ENCODE measurements around the gene HSFX3. TPM values are rescaled to one million over a fixed set of nuclear protein-coding genes. Genes with fewer than 3 reads are reported as not detected.
"Not testable (repeated sequence)": the region's sequence is repeated elsewhere in the genome, so short reads cannot be mapped to it uniquely, and the experiment has no call there.

The HSFX3 gene
- total RNA-seq, 1 donor from 2014 or later = not detected

DNA sequence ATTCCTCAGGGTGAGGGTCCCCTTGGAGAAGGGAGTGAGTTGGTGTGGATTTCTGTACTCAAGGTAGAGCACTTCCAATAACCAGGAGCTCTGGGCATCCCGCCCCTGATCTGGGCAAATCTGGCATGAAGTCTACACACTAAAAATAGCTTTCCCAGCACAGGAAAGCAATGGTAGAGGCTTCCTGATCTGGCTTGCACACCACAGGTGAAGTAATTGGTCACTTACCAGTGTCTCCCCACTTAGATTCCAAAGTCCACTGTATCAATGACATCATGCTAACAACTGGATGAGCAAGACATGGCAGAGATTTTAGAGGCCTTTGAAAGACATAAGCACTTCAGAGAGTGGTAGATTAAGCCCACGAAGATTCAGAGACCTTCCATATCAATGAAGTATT, 26.8 kb downstream of the HSFX3 start:
- peaks cover 6% of the 10 kb centered on the region for H3K9me3 Mint-ChIP-seq
- no peaks in the 10 kb centered on the region for H3K4me1 ChIP-seq
- H3K4me3 Mint-ChIP-seq = no peak overlapping the region
- no peak overlapping the region for H3K9ac ChIP-seq
- no peaks in the 10 kb centered on the region for H3K27me3 ChIP-seq
- no peaks in the 10 kb centered on the region for H4K20me1 ChIP-seq (ENCODE audit: low read depth)
- no peak for TF ChIP-seq EZH2phosphoT487 (IDR thresholded peaks at IDR 0.05)
- TF ChIP-seq EZH2 (IDR thresholded peaks at IDR 0.05) = no peak
- TF ChIP-seq, protein P1, sequence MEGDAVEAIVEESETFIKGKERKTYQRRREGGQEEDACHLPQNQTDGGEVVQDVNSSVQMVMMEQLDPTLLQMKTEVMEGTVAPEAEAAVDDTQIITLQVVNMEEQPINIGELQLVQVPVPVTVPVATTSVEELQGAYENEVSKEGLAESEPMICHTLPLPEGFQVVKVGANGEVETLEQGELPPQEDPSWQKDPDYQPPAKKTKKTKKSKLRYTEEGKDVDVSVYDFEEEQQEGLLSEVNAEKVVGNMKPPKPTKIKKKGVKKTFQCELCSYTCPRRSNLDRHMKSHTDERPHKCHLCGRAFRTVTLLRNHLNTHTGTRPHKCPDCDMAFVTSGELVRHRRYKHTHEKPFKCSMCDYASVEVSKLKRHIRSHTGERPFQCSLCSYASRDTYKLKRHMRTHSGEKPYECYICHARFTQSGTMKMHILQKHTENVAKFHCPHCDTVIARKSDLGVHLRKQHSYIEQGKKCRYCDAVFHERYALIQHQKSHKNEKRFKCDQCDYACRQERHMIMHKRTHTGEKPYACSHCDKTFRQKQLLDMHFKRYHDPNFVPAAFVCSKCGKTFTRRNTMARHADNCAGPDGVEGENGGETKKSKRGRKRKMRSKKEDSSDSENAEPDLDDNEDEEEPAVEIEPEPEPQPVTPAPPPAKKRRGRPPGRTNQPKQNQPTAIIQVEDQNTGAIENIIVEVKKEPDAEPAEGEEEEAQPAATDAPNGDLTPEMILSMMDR (IDR thresholded peaks at IDR 0.05) = no peak
- H3K27ac ChIP-seq = no peak overlapping the region
- no peak overlapping the region for H2AFZ ChIP-seq (replicated peaks)
- no peaks in the 10 kb centered on the region for H3K9me3 ChIP-seq (ENCODE audit: low read depth)
- no peaks in the 10 kb centered on the region for H3K36me3 Mint-ChIP-seq
- H3K27ac Mint-ChIP-seq = no peak overlapping the region
- H3K79me2 ChIP-seq (ENCODE audit: low read depth) = no peaks in the 10 kb centered on the region
- no peak overlapping the region for H3K4me3 ChIP-seq
- H3F3A ChIP-seq (ENCODE audit: low read depth) = peaks cover 6% of the 10 kb centered on the region
- peaks cover 5% of the 10 kb centered on the region for H3K27me3 Mint-ChIP-seq (ENCODE audit: insufficient read depth, low read depth)
- no peak overlapping the region for H3K4me2 ChIP-seq
- H3K4me1 Mint-ChIP-seq = peaks cover 8% of the 10 kb centered on the region
- H3K36me3 ChIP-seq = no peaks in the 10 kb centered on the region
- DNase-seq (ENCODE audit: low spot score) = no peak

DNA sequence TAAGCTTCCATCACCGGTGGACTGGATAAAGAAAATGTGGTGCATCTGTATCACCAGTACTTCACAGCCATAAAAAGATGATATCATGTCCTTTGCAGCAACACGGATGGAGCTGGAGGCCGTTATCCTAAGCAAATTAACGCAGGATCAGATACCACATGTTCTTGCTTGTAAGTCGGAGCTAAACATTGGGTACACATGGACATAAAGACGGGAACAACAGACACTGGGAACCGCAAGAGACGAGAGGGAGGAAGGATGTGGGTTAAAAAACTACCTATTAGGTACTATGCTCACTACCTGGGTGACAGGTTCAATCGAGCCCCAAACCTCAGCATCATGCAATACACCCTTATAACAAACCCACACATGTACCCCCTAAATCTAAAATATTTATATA, 28.3 kb downstream of the HSFX3 start:
- Histone ChIP-seq H3K79me2 (ENCODE audit: low read depth) (no peaks in the 10 kb centered on the region), H3F3A (ENCODE audit: low read depth) (peaks cover 6% of the 10 kb centered on the region), H3K27me3 (no peaks in the 10 kb centered on the region), H4K20me1 (ENCODE audit: low read depth) (no peaks in the 10 kb centered on the region), H3K4me3 (no peak overlapping the region), H3K4me2 (no peak overlapping the region), H3K36me3 (no peaks in the 10 kb centered on the region), H2AFZ (replicated peaks) (no peak overlapping the region), H3K4me1 (no peaks in the 10 kb centered on the region), H3K9ac (no peak overlapping the region), H3K9me3 (ENCODE audit: low read depth) (no peaks in the 10 kb centered on the region), H3K27ac (no peak overlapping the region)
- H3K4me1 Mint-ChIP-seq = peaks cover 6% of the 10 kb centered on the region
- TF ChIP-seq, protein P1 (IDR thresholded peaks at IDR 0.05) = no peak
- no peak for TF ChIP-seq EZH2phosphoT487 (IDR thresholded peaks at IDR 0.05)
- no peak for TF ChIP-seq EZH2 (IDR thresholded peaks at IDR 0.05)
- no peak for DNase-seq (ENCODE audit: low spot score)
- H3K27me3 Mint-ChIP-seq (ENCODE audit: insufficient read depth, low read depth) = peaks cover 5% of the 10 kb centered on the region
- peaks cover 12% of the 10 kb centered on the region for H3K9me3 Mint-ChIP-seq
- H3K27ac Mint-ChIP-seq = no peak overlapping the region
- H3K4me3 Mint-ChIP-seq = no peak overlapping the region
- H3K36me3 Mint-ChIP-seq = no peaks in the 10 kb centered on the region

DNA sequence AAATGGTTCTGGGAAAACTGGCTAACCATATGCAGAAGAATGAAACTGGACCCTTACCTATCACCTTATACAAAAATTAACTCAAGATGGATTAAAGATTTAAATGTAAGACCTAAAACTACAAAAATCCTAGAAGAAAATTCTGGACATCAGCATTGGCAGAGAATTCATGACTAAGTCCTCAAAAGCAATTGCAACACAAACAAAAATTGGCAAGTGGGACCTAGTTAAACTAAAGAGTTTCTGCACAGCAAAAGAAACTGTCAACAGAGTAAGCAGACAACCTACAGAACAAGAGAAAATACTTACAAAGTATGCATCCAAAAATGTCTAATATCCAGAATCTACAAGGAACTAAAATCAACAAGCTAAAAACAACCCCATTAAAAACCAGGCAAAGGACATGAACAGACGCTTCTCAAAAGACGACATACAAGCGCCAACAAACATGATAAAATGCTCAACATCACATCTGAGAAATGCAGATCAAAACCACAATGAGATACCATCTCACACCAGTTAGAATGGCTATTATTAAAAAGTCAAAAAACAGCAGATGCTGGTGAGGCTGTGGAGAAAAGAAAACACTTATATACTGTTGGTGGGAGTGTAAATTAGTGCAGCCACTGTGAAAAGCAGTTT, 29.0 kb downstream of the HSFX3 start:
- not testable (repeated sequence) for H3K9ac ChIP-seq; H3K27me3 Mint-ChIP-seq (ENCODE audit: insufficient read depth, low read depth); DNase-seq (ENCODE audit: low spot score); H4K20me1 ChIP-seq (ENCODE audit: low read depth); H3K4me1 Mint-ChIP-seq; H3K27ac Mint-ChIP-seq; H3K79me2 ChIP-seq (ENCODE audit: low read depth); H3F3A ChIP-seq (ENCODE audit: low read depth); H3K27me3 ChIP-seq; H3K4me1 ChIP-seq; H3K36me3 Mint-ChIP-seq; H3K27ac ChIP-seq; H3K4me3 ChIP-seq; H3K9me3 ChIP-seq (ENCODE audit: low read depth); H3K36me3 ChIP-seq; H3K4me3 Mint-ChIP-seq; H3K4me2 ChIP-seq; H2AFZ ChIP-seq (replicated peaks)
- H3K9me3 Mint-ChIP-seq = peaks cover 12% of the 10 kb centered on the region

DNA sequence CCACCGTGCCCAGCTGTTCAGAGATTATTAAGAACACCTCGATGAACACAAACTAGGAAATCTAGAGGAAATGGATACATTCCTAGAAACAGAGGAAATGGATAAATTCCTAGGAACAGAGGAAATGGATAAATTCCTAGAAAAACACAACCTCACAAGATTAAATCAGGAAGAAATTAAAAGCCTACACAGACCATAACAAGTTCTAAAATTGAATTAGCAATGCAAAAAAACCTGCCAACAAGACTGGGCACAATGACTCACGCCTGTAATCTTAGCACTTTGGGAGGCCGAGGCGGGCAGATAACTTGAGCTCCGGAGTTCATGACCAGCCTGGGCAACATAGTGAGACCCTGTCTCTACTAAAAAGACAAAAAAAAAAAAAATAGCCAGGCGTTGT, 31.5 kb downstream of the HSFX3 start:
- Mint-ChIP-seq H3K4me3 (no peak overlapping the region), H3K27me3 (ENCODE audit: insufficient read depth, low read depth) (peaks cover 4% of the 10 kb centered on the region), H3K9me3 (peaks cover 12% of the 10 kb centered on the region), H3K4me1 (peaks cover 6% of the 10 kb centered on the region), H3K27ac (no peak overlapping the region), H3K36me3 (peaks cover 2% of the 10 kb centered on the region)
- Histone ChIP-seq H3K9ac (no peak overlapping the region), H3K27me3 (no peaks in the 10 kb centered on the region), H3K27ac (no peak overlapping the region), H3K79me2 (ENCODE audit: low read depth) (no peaks in the 10 kb centered on the region), H3K36me3 (no peaks in the 10 kb centered on the region), H3F3A (ENCODE audit: low read depth) (peaks cover 6% of the 10 kb centered on the region), H4K20me1 (ENCODE audit: low read depth) (no peaks in the 10 kb centered on the region), H3K4me3 (no peak overlapping the region), H3K4me1 (no peaks in the 10 kb centered on the region), H2AFZ (replicated peaks) (no peak overlapping the region), H3K4me2 (no peak overlapping the region), H3K9me3 (ENCODE audit: low read depth) (no peaks in the 10 kb centered on the region)
- TF ChIP-seq, protein P1 (IDR thresholded peaks at IDR 0.05) = no peak
- no peak for TF ChIP-seq EZH2 (IDR thresholded peaks at IDR 0.05)
- TF ChIP-seq EZH2phosphoT487 (IDR thresholded peaks at IDR 0.05) = no peak
- DNase-seq (ENCODE audit: low spot score) = no peak
